Activated naive CD4-positive, alpha-beta T cell treated with anti-CD3 and anti-CD28 coated beads, Interleukin-2, amount 50 U/mL, for 72 hours (primary cell): ENCODE results near the gene GNL3. TPM values are rescaled to one million over a fixed set of nuclear protein-coding genes. Genes with fewer than 3 reads are reported as not detected.
"Not testable (repeated sequence)": the region's sequence is repeated elsewhere in the genome, so short reads cannot be mapped to it uniquely, and the experiment has no call there.

Experiments used
- ATAC-seq, 2 donors: fragments of 150-1000 bp; cut with Tn5 transposase; 2 replicates each; pipeline ENCODE4 v1.10.0; 2021; ENCODE audit warnings: mild to moderate bottlenecking in 2 of 2, moderate library complexity in 2 of 2
- DNase-seq, 2 donors: peaks; one replicate each; pipeline ENCODE4 v3.0.0; 2021 to 2022; ENCODE audit warnings: low spot score in 2 of 2
- H3K27ac Mint-ChIP-seq, 2 donors: one replicate each; pipeline ENCODE4 v1.8.0; 2022; ENCODE audit warnings: mild to moderate bottlenecking in 2 of 2, mixed read lengths in 2 of 2
- H3K36me3 Mint-ChIP-seq, 2 donors: one replicate each; pipeline ENCODE4 v1.8.0; 2022; ENCODE audit warnings: mixed read lengths in 2 of 2
- H3K9me3 Mint-ChIP-seq, 2 donors: one replicate each; pipeline ENCODE4 v1.8.0; 2022; ENCODE audit warnings: mixed read lengths in 2 of 2
- total RNA-seq, 2 donors: library from RNA; stranded (reverse); gene quantifications; one replicate each; pipeline ENCODE4 v1.2.3, GENCODE V29; 2022

Gene GNL3
- total RNA-seq, 2 donors from 2014 or later, result 171 to 217 TPM

- DNase-seq, result peak; percentile 86 to 90
- H3K9me3 Mint-ChIP-seq, result no peaks in the 10 kb centered on the region
- peak; percentile 93 to 95 for ATAC-seq
- H3K27ac Mint-ChIP-seq, result peak within 1 kb of the TSS; percentile 95 to 98
- H3K36me3 Mint-ChIP-seq, result peaks cover 19 to 33% of the 10 kb centered on the region in 2 donors
Measured at GRCh38 chr3:52705688-52706686, 20.2 kb downstream of the GNL3 start, which contains the start of the genes GLT8D1 and SPCS1. TSS of gene GLT8D1 (minus strand) at chr3:52705791. CDS start at chr3:52700460, 5,331 bp downstream. TSS of gene SPCS1 (plus strand) at chr3:52706106. CDS start at chr3:52706247, 141 bp downstream.

DNA sequence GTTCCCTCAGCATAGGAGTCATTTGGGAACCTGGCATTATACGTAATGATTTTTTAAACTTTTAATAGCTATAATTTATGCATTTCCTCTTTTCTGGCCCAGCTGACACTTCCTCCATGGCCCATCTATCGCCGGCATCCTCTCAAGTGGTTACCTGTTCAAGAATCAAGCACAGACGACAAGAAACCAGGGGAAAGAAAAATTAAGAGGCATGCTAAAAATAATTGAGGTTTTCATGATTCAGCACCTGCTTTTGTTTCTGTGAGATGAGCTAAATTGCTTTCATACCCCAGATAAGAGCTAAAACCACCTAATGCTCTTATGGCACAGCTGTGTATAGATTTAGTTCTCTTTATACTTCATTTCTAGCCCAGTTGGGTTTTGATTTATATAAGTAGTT lies 21.8 kb downstream of the GNL3 start:
- H3K9me3 Mint-ChIP-seq, result no peaks in the 10 kb centered on the region
- peak overlapping the region; percentile 91 to 95 for H3K27ac Mint-ChIP-seq
- ATAC-seq (no peak), DNase-seq (no peak)
- H3K36me3 Mint-ChIP-seq, result peaks cover 19 to 33% of the 10 kb centered on the region in 2 donors

- H3K36me3 Mint-ChIP-seq, result peaks cover 11 to 22% of the 10 kb centered on the region in 2 donors
- no peak for DNase-seq
- peak overlapping the region; percentile 60 to 80 for H3K27ac Mint-ChIP-seq
Measured at GRCh38 chr3:52710512-52710911, 24.7 kb downstream of the GNL3 start.

GRCh38 chr3:52712291-52713212 lies 26.7 kb downstream of the GNL3 start:
- ATAC-seq (no peak), DNase-seq (no peak)
- H3K9me3 Mint-ChIP-seq, result no peaks in the 10 kb centered on the region
- peaks cover 3 to 11% of the 10 kb centered on the region in 2 donors for H3K36me3 Mint-ChIP-seq
- peak overlapping the region in 1 of 2 donors; percentile 75 for H3K27ac Mint-ChIP-seq

More at GRCh38 chr3:52710512-52710911, 24.7 kb downstream of the GNL3 start:
- ATAC-seq, result no peak
- H3K9me3 Mint-ChIP-seq, result no peaks in the 10 kb centered on the region

GRCh38 chr3:52714335-52715302 lies 28.8 kb downstream of the GNL3 start:
- Mint-ChIP-seq H3K27ac (no peak overlapping the region), H3K36me3 (peaks cover 0 to 10% of the 10 kb centered on the region in 2 donors)
- no peak for ATAC-seq

GRCh38 chr3:52715714-52716305 lies 30.0 kb downstream of the GNL3 start:
- Mint-ChIP-seq H3K27ac (no peak overlapping the region), H3K9me3 (peaks cover 0 to 4% of the 10 kb centered on the region in 2 donors), H3K36me3 (peaks cover 0 to 22% of the 10 kb centered on the region in 2 donors)
- ATAC-seq (no peak), DNase-seq (no peak)

More at GRCh38 chr3:52714335-52715302, 28.8 kb downstream of the GNL3 start:
- no peak for DNase-seq
- peaks cover 0 to 2% of the 10 kb centered on the region in 2 donors for H3K9me3 Mint-ChIP-seq

DNA sequence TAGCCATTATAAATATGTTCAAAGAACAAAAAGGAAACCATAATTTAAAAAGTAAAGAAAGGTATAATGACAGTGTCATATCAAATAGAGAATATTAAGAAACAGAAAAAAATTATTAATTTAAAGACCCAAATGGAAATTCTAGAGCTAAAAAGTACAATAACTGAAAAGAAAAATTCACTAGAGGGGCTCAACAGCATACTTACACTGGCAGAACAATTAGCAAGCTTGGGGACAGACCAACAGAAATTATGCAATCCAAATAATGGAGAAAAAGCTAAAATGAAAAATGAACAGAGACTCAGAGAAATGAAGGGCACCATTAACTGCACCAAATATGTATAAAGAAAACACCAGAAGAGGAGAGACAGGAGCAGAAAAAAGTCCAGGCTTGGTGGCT lies 33.8 kb downstream of the GNL3 start:
- DNase-seq (no peak), ATAC-seq (no peak)
- peaks cover 0 to 9% of the 10 kb centered on the region in 2 donors for H3K9me3 Mint-ChIP-seq
- peaks cover 0 to 23% of the 10 kb centered on the region in 2 donors for H3K36me3 Mint-ChIP-seq
- H3K27ac Mint-ChIP-seq, result peak overlapping the region; percentile 62 to 71

GRCh38 chr3:52721002-52721729 lies 35.3 kb downstream of the GNL3 start:
- peaks cover 0 to 9% of the 10 kb centered on the region in 2 donors for H3K9me3 Mint-ChIP-seq
- DNase-seq (no peak), ATAC-seq (peak; percentile 63 to 70)
- H3K36me3 Mint-ChIP-seq, result peaks cover 0 to 23% of the 10 kb centered on the region in 2 donors
- peak overlapping the region; percentile 27 to 71 for H3K27ac Mint-ChIP-seq

GRCh38 chr3:52721730-52722008 lies 35.8 kb downstream of the GNL3 start:
- Mint-ChIP-seq H3K27ac (peak overlapping the region in 1 of 2 donors; percentile 27), H3K9me3 (peaks cover 0 to 9% of the 10 kb centered on the region in 2 donors), H3K36me3 (peaks cover 0 to 23% of the 10 kb centered on the region in 2 donors)
- DNase-seq (no peak), ATAC-seq (peak in 1 of 2 donors; percentile 61)

DNA sequence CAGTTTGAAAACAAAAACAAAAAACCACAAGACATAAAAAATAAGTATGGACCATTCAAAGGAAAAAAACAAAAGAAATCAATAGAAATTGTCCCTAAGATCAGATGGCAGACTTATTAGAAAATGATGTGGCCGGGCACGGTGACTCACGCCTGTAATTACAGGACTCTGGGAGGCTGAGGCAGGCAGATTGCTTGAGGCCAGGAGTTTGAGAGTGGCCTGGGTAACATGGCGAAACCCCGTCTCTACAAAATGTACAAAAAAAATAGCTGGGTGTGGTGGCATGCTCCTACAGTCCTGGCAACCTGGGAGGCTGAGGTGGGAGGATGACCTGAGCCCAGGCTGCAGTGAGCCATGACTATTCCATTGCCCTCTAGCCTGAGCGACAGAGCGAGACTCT lies 36.7 kb downstream of the GNL3 start:
- H3K9me3 Mint-ChIP-seq, result peaks cover 0 to 9% of the 10 kb centered on the region in 2 donors
- H3K27ac Mint-ChIP-seq, result no peak overlapping the region
- ATAC-seq, result no peak
- peaks cover 0 to 24% of the 10 kb centered on the region in 2 donors for H3K36me3 Mint-ChIP-seq
- no peak for DNase-seq

GRCh38 chr3:52723935-52724334 lies 38.1 kb downstream of the GNL3 start:
- Mint-ChIP-seq H3K9me3 (peaks cover 0 to 9% of the 10 kb centered on the region in 2 donors), H3K27ac (no peak overlapping the region), H3K36me3 (peaks cover 0 to 33% of the 10 kb centered on the region in 2 donors)
- DNase-seq (no peak), ATAC-seq (no peak)

GRCh38 chr3:52724511-52724910 lies 38.7 kb downstream of the GNL3 start:
- peaks cover 0 to 8% of the 10 kb centered on the region in 2 donors for H3K9me3 Mint-ChIP-seq
- H3K36me3 Mint-ChIP-seq, result peaks cover 0 to 32% of the 10 kb centered on the region in 2 donors
- H3K27ac Mint-ChIP-seq, result no peak overlapping the region
- ATAC-seq, result no peak
- DNase-seq, result no peak

DNA sequence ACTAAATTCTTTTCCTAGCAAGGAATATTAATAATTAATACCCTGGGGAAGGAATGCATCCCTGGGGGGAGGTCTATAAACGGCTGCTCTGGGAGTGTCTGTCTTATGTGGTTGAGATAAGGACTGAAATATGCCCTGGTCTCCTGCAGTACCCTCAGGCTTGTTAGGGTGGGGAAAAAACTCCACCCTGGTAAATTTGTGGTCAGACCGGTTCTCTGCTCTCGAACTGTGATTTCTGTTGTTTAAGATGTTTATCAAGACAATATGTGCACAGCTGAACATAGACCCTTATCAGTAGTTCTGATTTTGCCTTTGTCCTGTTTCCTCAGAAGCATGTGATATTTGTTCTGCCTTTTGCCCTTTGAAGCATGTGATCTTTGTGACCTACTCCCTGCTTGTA lies 42.9 kb downstream of the GNL3 start:
- not testable (repeated sequence) for ATAC-seq, DNase-seq, H3K27ac Mint-ChIP-seq
- H3K36me3 Mint-ChIP-seq, result peaks cover 18 to 60% of the 10 kb centered on the region in 2 donors
- H3K9me3 Mint-ChIP-seq, result peaks cover 8 to 21% of the 10 kb centered on the region in 2 donors

DNA sequence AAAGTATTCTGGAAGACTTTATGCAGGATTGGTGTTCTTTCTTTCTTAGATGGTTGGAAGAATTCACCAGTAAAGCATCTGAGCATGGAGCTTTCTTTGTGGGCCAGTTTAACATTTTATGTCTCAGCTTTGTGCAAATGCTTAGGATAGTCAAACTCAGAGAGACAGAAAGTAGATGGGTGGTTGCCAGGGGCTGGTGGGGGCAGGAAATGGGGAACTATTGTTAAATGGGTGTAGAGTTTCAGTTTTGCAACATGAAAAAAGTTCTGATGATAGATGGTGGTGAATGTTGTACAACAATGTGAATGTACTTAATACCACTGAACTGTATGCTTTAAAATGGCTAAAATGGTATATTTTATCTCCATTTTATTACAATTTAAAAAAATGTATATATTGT lies 44.8 kb downstream of the GNL3 start:
- DNase-seq, result no peak
- peak overlapping the region; percentile 2 to 4 for H3K27ac Mint-ChIP-seq
- no peak for ATAC-seq
- H3K9me3 Mint-ChIP-seq, result peaks cover 8 to 22% of the 10 kb centered on the region in 2 donors
- H3K36me3 Mint-ChIP-seq, result peaks cover 19 to 77% of the 10 kb centered on the region in 2 donors
